ENCODE measurements around the gene PCDH17.

DNA sequence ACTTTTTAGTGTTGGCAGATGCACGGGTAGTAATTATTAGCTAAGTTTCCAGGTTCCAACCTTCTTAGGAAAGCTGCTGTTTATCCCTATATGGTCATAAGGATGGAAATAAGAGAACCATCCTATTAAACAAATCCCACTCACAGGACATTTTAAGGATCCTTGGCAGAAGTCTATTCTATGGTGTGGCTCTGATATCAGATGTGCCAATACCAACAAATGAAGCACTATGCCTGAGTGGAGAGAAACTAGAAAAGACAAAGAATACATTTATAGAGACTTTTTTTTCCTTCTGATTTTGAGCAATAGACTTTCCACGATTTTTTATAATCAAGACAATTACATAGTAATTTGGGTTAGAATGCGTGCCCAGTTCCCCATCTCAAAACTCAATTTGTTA lies 12.6 kb downstream of the PCDH17 start:
- TF ChIP-seq, protein P1, sequence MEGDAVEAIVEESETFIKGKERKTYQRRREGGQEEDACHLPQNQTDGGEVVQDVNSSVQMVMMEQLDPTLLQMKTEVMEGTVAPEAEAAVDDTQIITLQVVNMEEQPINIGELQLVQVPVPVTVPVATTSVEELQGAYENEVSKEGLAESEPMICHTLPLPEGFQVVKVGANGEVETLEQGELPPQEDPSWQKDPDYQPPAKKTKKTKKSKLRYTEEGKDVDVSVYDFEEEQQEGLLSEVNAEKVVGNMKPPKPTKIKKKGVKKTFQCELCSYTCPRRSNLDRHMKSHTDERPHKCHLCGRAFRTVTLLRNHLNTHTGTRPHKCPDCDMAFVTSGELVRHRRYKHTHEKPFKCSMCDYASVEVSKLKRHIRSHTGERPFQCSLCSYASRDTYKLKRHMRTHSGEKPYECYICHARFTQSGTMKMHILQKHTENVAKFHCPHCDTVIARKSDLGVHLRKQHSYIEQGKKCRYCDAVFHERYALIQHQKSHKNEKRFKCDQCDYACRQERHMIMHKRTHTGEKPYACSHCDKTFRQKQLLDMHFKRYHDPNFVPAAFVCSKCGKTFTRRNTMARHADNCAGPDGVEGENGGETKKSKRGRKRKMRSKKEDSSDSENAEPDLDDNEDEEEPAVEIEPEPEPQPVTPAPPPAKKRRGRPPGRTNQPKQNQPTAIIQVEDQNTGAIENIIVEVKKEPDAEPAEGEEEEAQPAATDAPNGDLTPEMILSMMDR (IDR thresholded peaks at IDR 0.05; ENCODE audit: low read depth, low read length, missing input control): no peak
- TF ChIP-seq, protein P2, sequence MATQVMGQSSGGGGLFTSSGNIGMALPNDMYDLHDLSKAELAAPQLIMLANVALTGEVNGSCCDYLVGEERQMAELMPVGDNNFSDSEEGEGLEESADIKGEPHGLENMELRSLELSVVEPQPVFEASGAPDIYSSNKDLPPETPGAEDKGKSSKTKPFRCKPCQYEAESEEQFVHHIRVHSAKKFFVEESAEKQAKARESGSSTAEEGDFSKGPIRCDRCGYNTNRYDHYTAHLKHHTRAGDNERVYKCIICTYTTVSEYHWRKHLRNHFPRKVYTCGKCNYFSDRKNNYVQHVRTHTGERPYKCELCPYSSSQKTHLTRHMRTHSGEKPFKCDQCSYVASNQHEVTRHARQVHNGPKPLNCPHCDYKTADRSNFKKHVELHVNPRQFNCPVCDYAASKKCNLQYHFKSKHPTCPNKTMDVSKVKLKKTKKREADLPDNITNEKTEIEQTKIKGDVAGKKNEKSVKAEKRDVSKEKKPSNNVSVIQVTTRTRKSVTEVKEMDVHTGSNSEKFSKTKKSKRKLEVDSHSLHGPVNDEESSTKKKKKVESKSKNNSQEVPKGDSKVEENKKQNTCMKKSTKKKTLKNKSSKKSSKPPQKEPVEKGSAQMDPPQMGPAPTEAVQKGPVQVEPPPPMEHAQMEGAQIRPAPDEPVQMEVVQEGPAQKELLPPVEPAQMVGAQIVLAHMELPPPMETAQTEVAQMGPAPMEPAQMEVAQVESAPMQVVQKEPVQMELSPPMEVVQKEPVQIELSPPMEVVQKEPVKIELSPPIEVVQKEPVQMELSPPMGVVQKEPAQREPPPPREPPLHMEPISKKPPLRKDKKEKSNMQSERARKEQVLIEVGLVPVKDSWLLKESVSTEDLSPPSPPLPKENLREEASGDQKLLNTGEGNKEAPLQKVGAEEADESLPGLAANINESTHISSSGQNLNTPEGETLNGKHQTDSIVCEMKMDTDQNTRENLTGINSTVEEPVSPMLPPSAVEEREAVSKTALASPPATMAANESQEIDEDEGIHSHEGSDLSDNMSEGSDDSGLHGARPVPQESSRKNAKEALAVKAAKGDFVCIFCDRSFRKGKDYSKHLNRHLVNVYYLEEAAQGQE (IDR thresholded peaks at IDR 0.05): no peak
- TF ChIP-seq, protein P3, sequence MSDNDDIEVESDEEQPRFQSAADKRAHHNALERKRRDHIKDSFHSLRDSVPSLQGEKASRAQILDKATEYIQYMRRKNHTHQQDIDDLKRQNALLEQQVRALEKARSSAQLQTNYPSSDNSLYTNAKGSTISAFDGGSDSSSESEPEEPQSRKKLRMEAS (IDR thresholded peaks at IDR 0.05): no peak
- TF ChIP-seq, protein P4, sequence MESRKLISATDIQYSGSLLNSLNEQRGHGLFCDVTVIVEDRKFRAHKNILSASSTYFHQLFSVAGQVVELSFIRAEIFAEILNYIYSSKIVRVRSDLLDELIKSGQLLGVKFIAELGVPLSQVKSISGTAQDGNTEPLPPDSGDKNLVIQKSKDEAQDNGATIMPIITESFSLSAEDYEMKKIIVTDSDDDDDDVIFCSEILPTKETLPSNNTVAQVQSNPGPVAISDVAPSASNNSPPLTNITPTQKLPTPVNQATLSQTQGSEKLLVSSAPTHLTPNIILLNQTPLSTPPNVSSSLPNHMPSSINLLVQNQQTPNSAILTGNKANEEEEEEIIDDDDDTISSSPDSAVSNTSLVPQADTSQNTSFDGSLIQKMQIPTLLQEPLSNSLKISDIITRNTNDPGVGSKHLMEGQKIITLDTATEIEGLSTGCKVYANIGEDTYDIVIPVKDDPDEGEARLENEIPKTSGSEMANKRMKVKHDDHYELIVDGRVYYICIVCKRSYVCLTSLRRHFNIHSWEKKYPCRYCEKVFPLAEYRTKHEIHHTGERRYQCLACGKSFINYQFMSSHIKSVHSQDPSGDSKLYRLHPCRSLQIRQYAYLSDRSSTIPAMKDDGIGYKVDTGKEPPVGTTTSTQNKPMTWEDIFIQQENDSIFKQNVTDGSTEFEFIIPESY (IDR thresholded peaks at IDR 0.05): no peak
- no peak for TF ChIP-seq YY1 (IDR thresholded peaks at IDR 0.05)
- no peak for TF ChIP-seq TAF1 (conservative IDR thresholded peaks at IDR 0.05)
- no peak for TF ChIP-seq FOXA1 (IDR thresholded peaks at IDR 0.05)
- TF ChIP-seq RAD21 (IDR thresholded peaks at IDR 0.05): no peak
- TF ChIP-seq EGR1 (IDR thresholded peaks at IDR 0.05; ENCODE audit: low read depth in 2 of 2): no peak
- no peak for TF ChIP-seq JUND (IDR thresholded peaks at IDR 0.05)
- TF ChIP-seq RXRA (IDR thresholded peaks at IDR 0.05): no peak
- TF ChIP-seq SP1 (IDR thresholded peaks at IDR 0.05): no peak
